Activated T-cell treated with anti-CD3 and anti-CD28 coated beads for 24 hours (primary cell): ENCODE results near the gene CCL18.
"Not testable (repeated sequence)": the region's sequence is repeated elsewhere in the genome, so short reads cannot be mapped to it uniquely, and the experiment has no call there.

Source experiments
- DNase-seq: peaks from one replicate; pipeline ENCODE4 v3.0.0-alpha.2; 2020; ENCODE audit warnings: low read depth

The CCL18 gene

DNA sequence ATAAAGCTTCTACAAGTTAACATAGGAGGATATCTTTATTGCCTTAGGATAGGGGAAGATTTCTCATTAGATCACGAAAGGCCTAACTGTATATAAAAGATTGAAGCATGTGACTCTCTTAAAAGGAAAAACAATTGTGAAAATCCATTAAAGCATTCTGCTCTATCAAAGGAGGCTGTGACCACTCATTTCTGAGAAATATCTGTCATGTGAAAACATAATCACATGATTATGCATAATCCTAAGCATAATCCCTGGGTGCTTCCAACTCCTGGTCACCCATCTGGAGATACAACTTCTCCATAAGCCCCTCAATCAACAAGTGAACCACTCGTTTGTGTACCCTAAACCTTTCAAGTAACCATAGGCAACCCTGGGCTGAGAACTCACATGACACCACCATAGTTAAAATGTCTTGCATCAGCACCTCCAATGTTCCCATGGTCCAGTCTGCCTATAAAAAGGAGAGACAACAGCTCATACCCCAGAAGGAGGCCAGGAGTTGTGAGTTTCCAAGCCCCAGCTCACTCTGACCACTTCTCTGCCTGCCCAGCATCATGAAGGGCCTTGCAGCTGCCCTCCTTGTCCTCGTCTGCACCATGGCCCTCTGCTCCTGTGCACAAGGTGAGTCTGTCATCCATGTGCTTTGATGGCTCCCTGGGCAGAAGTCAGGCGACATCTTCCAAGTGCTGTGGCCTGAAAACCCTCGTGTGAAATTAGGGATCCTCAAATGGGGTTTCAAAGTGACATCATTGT is at the start of gene CCL18:
TSS of gene CCL18 (plus strand) at position 487 of the 756 bp plus-strand sequence. CDS start at position 558, 71 bp downstream.
- no peak for DNase-seq

GRCh38 chr17:36014946-36015345 is 49.1 kb upstream of the CCL18 start:
- DNase-seq: no peak

DNA sequence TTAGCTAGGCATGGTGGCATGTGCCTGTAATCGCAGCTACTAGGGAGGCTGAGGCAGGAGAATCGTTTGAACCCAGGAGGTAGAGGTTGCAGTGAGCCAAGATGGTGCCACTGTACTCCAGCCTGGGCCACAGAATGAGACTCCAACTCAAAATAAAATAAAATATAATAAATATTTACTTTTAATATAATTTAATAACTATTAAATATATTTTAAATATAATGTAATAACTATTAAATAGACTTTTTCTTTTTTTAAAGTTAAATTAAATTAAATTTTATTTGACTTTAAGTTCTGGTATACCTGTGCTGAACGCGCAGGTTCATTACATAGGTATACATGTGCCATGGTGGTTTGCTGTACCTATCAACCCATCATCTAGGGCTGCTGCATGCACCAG is 48.2 kb upstream of the CCL18 start:
- DNase-seq: not testable (repeated sequence)

- DNase-seq: no peak
Observed at GRCh38 chr17:36016555-36016954, 47.5 kb upstream of the CCL18 start.

GRCh38 chr17:36017799-36018198 is 46.3 kb upstream of the CCL18 start, which contains the start of gene CCL23:
TSS of gene CCL23 (minus strand) at chr17:36017972. CDS start at chr17:36017897, 75 bp downstream.
- DNase-seq: no peak

DNA sequence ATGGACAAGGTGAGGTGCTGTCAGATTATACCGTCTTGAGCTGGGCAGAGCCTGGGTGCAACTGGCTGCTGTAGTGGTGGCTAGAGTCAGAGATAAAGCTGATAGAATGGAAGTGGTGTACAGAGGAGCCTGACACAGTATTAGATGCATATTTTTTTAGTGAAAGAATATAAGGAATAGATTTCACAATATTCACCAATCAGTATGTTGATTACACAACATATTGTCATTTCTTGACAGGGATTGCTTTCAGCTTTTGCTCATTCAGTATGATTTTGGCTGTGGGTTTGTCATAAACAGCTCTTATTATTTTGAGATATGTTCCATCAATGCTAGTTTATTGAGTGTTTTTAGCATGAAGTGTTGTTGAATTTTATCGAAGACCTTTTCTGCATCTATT is 44.6 kb upstream of the CCL18 start:
- DNase-seq: no peak

DNA sequence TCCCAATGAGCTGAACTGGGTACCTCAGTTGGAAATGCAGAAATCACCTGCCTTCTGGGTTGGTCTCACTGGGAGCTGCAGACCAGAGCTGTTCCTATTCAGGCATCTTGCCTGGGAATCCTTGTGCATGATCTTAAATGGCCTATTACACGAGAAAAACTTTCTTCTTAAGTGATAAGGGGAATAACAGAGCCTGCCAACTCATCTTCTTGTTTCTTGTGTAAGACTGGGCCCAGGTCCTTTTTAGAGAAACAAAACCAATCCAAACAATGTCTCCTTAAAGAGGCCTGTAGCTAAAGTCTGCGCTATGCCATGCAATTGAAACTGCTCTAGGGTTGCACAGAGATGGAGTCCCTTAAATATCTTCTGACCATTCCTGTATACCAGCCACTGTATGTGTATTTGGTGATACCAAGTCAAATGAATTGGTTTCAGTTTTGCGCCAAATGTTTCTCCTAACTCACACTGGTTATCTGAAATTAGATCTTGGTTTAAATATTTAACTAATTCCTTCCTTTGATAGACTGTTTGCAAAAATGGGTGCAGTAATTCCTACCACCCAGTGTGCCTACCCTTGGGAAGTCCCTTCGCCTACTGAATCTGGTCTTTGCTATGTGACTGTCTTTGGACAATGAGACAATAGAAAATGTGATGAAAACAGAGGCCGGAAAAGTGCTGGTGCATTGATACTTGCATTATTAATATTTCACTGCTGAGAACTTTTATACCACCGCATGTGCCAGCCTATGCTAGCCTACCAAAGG is 39.8 kb upstream of the CCL18 start:
- DNase-seq: no peak

DNA sequence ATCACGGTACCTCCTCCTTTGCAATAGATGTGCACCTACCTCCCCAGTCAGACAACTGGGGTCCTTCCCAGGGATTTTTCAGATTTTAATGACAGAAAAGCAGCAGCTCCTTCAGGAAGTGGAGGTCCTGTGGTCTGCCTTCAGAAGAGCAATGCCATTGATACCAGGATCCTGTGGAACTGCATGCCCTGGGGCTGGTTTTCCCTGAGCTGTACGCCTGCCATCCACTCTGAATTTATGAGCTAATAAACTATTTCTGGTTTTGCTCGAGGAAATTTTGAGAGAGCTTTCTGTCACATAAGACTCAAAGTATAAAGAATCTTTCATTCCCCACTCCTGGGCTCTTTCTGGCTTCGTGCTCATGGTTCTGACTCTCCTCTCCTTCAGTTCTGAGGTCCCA is 36.3 kb upstream of the CCL18 start:
- no peak for DNase-seq

DNA sequence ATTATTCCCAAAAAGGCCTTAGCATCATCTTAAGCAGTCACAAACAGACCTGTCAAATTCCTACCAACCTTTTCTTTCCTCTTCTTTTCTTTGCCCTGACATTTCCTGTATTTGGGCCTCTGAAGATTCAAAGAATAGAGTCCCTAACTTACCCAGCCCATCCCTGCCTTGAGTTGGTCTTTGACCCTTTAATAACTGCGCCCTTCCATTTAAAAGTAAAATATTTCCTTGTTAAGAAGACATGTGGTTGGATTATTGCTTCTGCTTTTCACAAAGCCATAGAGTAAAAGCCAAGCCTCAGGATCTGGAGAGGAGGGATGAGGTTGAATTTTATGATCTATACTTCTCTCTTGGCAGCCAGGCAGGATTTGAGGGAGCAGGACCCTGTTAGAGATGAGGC is 33.1 kb upstream of the CCL18 start:
- DNase-seq: no peak

DNA sequence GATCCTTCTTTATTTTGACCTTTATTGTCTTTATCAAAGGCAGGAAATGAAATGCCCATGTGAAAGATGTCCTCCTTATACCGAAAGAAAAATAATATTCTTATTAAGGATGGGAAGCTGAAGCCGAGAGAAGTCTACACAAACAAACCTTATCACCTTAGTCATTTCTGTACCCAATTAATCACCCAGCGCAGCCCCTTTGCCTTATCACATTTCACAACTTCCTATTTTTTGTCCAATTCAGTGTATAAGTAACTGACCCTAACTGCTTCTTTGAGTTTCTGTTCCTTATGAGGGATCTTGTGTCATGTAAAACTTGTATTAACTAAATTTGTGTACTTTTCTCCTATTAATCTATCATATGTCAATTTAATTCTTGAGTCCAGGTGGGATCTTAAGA is 29.9 kb upstream of the CCL18 start:
- DNase-seq: no peak

GRCh38 chr17:36036235-36036634 is 27.8 kb upstream of the CCL18 start:
- DNase-seq: no peak

GRCh38 chr17:36048066-36048465 is 16.0 kb upstream of the CCL18 start:
- no peak for DNase-seq

- no peak for DNase-seq
Observed at GRCh38 chr17:36049643-36050042, 14.4 kb upstream of the CCL18 start.

GRCh38 chr17:36055171-36055570 is 8.9 kb upstream of the CCL18 start:
- DNase-seq: no peak

GRCh38 chr17:36055921-36056520 is 8.1 kb upstream of the CCL18 start:
- DNase-seq: no peak

DNA sequence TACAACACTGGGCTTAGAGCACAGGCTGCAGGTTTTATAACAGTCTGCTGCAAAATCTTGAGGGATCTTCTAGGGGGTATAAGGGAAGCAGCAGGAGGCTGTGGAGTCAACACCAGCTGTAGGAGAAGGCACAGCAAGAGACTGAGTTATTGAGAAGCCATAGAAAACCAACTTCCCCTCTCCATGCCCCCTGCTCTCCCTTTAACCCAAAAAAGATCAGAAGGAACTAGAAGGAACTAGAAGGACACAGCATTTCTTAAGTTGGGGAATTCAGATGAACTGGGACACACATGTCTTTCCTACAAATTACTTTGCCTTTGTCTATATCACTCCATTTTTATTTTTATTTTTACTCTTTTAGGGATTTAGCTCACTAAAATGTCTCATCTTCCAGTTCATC is 6.2 kb upstream of the CCL18 start:
- DNase-seq: no peak

- no peak for DNase-seq
Observed at GRCh38 chr17:36059406-36059805, 4.7 kb upstream of the CCL18 start.

- no peak for DNase-seq
Observed at GRCh38 chr17:36060816-36061215, 3.3 kb upstream of the CCL18 start.

- DNase-seq: no peak
Observed at GRCh38 chr17:36066365-36066985, 2.4 kb downstream of the CCL18 start.

- DNase-seq: no peak
Observed at GRCh38 chr17:36068524-36068923, 4.5 kb downstream of the CCL18 start.

- no peak for DNase-seq
Observed at GRCh38 chr17:36069136-36069535, 5.1 kb downstream of the CCL18 start.

DNA sequence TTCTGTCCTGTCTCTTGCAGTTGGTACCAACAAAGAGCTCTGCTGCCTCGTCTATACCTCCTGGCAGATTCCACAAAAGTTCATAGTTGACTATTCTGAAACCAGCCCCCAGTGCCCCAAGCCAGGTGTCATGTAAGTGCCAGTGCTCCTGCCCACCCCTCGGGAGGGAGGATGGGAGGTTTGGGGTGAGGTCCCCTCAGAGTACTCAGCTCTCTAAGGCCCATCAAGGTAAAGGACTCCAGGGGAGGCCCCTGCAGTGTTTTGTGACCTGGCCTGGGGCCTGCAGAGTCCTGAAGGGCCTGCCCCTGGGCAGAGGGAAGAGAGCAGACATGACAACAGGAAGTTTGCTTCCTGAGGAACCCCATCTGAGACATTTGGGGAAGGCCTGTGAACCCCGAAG is 6.4 kb downstream of the CCL18 start:
- DNase-seq: no peak

DNA sequence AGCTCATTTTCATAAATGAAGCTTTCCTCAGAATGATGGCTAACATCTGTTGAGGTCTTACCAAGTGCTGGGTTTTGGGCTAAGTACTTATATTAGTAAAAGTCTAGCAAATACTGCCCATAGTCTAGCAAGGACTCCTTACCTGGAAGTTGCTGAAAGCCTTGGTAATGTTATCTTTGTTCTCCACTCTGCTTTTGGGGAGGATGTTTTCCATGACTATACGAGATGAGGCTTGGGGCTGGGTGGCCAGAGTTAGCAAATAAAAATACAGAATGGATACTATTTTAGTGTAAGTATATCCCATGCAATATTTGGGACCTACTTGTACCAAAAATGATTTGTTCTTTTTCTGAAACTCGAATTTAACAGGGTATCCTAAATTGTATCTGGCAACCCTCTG is 7.7 kb downstream of the CCL18 start:
- DNase-seq: no peak
